ENCODE results near the gene C22orf31. TPM values are rescaled to one million over a fixed set of nuclear protein-coding genes. Genes with fewer than 3 reads are reported as not detected.

C22orf31 gene
- total RNA-seq, 1 experiment from 2014 or later, result not detected

- intact Hi-C loops (cut with micrococcal nuclease; ENCODE audit: unreplicated experiment), result no loop called here
- DNase-seq, result no peak
- CTCF ChIA-PET, result interaction anchor here (0.6 kb wide), 1 partner anchor 17 kb away, joined by 5 read pairs; no protein-coding TSS in a partner anchor
- no peak for TF ChIP-seq CTCF (IDR thresholded peaks at IDR 0.05; ENCODE audit: unreplicated experiment)
- Mint-ChIP-seq H3K9me3 (ENCODE audit: low read depth, unreplicated experiment) (no peaks in the 10 kb centered on the region), H3K4me3 (ENCODE audit: low read depth, unreplicated experiment) (no peak overlapping the region), H3K27ac (ENCODE audit: unreplicated experiment) (no peak overlapping the region), H3K27me3 (ENCODE audit: unreplicated experiment) (no peaks in the 10 kb centered on the region), H3K36me3 (ENCODE audit: insufficient read depth, unreplicated experiment) (no peaks in the 10 kb centered on the region), H3K4me1 (ENCODE audit: low read depth, unreplicated experiment) (peaks cover 8% of the 10 kb centered on the region)
- no TSS peak for BruUV-seq (replicated peaks)
Measured at GRCh38 chr22:29098296-29098695, 36.7 kb upstream of the C22orf31 start.

GRCh38 chr22:29096736-29097669 is 35.4 kb upstream of the C22orf31 start:
- no peak for TF ChIP-seq CTCF (IDR thresholded peaks at IDR 0.05; ENCODE audit: unreplicated experiment)
- CTCF ChIA-PET, result interaction anchor here (0.7 kb wide), 1 partner anchor 10 kb away, joined by 3 read pairs; no protein-coding TSS in a partner anchor
- intact Hi-C loops (cut with micrococcal nuclease; ENCODE audit: unreplicated experiment), result no loop called here
- DNase-seq, result no peak
- H3K4me3 Mint-ChIP-seq (ENCODE audit: low read depth, unreplicated experiment), result no peak overlapping the region
- H3K4me1 Mint-ChIP-seq (ENCODE audit: low read depth, unreplicated experiment), result peaks cover 8% of the 10 kb centered on the region
- H3K9me3 Mint-ChIP-seq (ENCODE audit: low read depth, unreplicated experiment), result no peaks in the 10 kb centered on the region
- BruUV-seq (replicated peaks), result no TSS peak
- H3K27ac Mint-ChIP-seq (ENCODE audit: unreplicated experiment), result no peak overlapping the region
- no peaks in the 10 kb centered on the region for H3K36me3 Mint-ChIP-seq (ENCODE audit: insufficient read depth, unreplicated experiment)
- peaks cover 6% of the 10 kb centered on the region for H3K27me3 Mint-ChIP-seq (ENCODE audit: unreplicated experiment)

GRCh38 chr22:29095459-29095858 is 33.8 kb upstream of the C22orf31 start:
- TF ChIP-seq CTCF (IDR thresholded peaks at IDR 0.05; ENCODE audit: unreplicated experiment), result no peak
- no TSS peak for BruUV-seq (replicated peaks)
- H3K27ac Mint-ChIP-seq (ENCODE audit: unreplicated experiment), result no peak overlapping the region
- H3K4me3 Mint-ChIP-seq (ENCODE audit: low read depth, unreplicated experiment), result no peak overlapping the region
- no peak for DNase-seq
- H3K9me3 Mint-ChIP-seq (ENCODE audit: low read depth, unreplicated experiment), result no peaks in the 10 kb centered on the region
- H3K36me3 Mint-ChIP-seq (ENCODE audit: insufficient read depth, unreplicated experiment), result no peaks in the 10 kb centered on the region
- intact Hi-C loops (cut with micrococcal nuclease; ENCODE audit: unreplicated experiment), result no loop called here
- CTCF ChIA-PET, result interaction anchor here (0.5 kb wide), 1 partner anchor 1348 kb away, joined by 3 read pairs; no protein-coding TSS in a partner anchor
- peaks cover 15% of the 10 kb centered on the region for H3K27me3 Mint-ChIP-seq (ENCODE audit: unreplicated experiment)
- H3K4me1 Mint-ChIP-seq (ENCODE audit: low read depth, unreplicated experiment), result peaks cover 8% of the 10 kb centered on the region

- H3K27me3 Mint-ChIP-seq (ENCODE audit: unreplicated experiment), result peaks cover 32% of the 10 kb centered on the region
- no peaks in the 10 kb centered on the region for H3K9me3 Mint-ChIP-seq (ENCODE audit: low read depth, unreplicated experiment)
- H3K4me1 Mint-ChIP-seq (ENCODE audit: low read depth, unreplicated experiment), result peaks cover 17% of the 10 kb centered on the region
- no peak overlapping the region for H3K4me3 Mint-ChIP-seq (ENCODE audit: low read depth, unreplicated experiment)
- intact Hi-C loops (cut with micrococcal nuclease; ENCODE audit: unreplicated experiment), result no loop called here
- DNase-seq, result no peak
- H3K36me3 Mint-ChIP-seq (ENCODE audit: insufficient read depth, unreplicated experiment), result no peaks in the 10 kb centered on the region
- no peak overlapping the region for H3K27ac Mint-ChIP-seq (ENCODE audit: unreplicated experiment)
- no TSS peak for BruUV-seq (replicated peaks)
- no peak for TF ChIP-seq CTCF (IDR thresholded peaks at IDR 0.05; ENCODE audit: unreplicated experiment)
- CTCF ChIA-PET, result interaction anchor here (0.7 to 1.2 kb wide), 2 partner anchors 32 to 43 kb away, joined by 3 to 4 read pairs; no protein-coding TSS in a partner anchor
Measured at GRCh38 chr22:29093501-29094300, 32.1 kb upstream of the C22orf31 start.

Measured in Calu3 (cell line).